Measurements from ENCODE around the gene SP6.

DNA sequence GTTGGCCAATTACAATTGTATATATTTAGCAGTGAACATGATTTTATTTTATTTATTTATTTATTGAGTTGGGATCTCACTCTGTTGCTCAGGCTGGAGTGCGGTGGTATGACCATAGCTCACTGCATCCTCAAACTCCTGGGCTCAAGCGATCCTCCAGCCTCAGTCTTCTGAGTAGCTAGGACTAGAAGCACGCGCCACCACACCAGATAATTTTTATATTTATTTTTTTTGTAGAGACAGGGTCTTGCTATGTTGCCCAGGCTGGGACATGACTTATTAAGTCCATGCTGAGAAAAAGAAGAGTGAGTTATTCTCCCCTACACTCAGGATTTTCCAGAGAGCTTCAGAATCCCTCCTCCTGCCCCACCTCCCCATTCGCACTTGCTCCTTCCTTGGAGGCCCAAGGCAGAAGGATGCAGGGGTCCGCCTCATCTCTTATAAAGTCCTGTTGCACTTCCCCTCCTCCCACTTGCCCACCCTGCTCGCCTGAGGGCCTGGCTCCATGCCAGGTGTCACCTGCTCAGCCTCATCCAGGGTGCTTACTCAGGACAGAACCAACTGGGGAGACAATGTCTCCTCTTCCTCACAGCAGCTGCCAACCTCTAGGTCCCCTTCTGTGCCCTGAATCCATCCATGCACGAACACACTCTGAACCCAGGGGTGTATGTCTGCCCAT is 29.0 kb upstream of the SP6 start:
- TF ChIP-seq POLR2A (IDR thresholded peaks at IDR 0.05), result no peak
- TF ChIP-seq, protein P1, sequence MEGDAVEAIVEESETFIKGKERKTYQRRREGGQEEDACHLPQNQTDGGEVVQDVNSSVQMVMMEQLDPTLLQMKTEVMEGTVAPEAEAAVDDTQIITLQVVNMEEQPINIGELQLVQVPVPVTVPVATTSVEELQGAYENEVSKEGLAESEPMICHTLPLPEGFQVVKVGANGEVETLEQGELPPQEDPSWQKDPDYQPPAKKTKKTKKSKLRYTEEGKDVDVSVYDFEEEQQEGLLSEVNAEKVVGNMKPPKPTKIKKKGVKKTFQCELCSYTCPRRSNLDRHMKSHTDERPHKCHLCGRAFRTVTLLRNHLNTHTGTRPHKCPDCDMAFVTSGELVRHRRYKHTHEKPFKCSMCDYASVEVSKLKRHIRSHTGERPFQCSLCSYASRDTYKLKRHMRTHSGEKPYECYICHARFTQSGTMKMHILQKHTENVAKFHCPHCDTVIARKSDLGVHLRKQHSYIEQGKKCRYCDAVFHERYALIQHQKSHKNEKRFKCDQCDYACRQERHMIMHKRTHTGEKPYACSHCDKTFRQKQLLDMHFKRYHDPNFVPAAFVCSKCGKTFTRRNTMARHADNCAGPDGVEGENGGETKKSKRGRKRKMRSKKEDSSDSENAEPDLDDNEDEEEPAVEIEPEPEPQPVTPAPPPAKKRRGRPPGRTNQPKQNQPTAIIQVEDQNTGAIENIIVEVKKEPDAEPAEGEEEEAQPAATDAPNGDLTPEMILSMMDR (IDR thresholded peaks at IDR 0.05), result no peak
